Activated T-helper 1 cell treated with Interleukin-2 at 50 U/mL for 16 hours (primary cell): ENCODE data around the gene ST6GAL1.
"Not testable (repeated sequence)": the region's sequence is repeated elsewhere in the genome, so short reads cannot be mapped to it uniquely, and the experiment has no call there.

Source experiments
- DNase-seq: peaks from one replicate; pipeline ENCODE4 v3.0.0-alpha.2; 2020; ENCODE audit warnings: low read depth

Gene ST6GAL1

GRCh38 chr3:186971106-186971505, 40.8 kb downstream of the ST6GAL1 start:
- DNase-seq = not testable (repeated sequence)

- no peak for DNase-seq
Observed at GRCh38 chr3:186971578-186971977, 41.3 kb downstream of the ST6GAL1 start.

GRCh38 chr3:186973702-186974101, 43.4 kb downstream of the ST6GAL1 start:
- no peak for DNase-seq

GRCh38 chr3:186974824-186975313, 44.5 kb downstream of the ST6GAL1 start:
- no peak for DNase-seq

- no peak for DNase-seq
Observed at GRCh38 chr3:186975726-186976125, 45.4 kb downstream of the ST6GAL1 start.

- DNase-seq = no peak
Observed at GRCh38 chr3:186976837-186977750, 46.8 kb downstream of the ST6GAL1 start.

- DNase-seq = no peak
Observed at GRCh38 chr3:186978712-186979111, 48.4 kb downstream of the ST6GAL1 start.

- no peak for DNase-seq
Observed at GRCh38 chr3:186979852-186980251, 49.5 kb downstream of the ST6GAL1 start.

- no peak for DNase-seq
Observed at GRCh38 chr3:186980989-186981388, 50.7 kb downstream of the ST6GAL1 start.

- DNase-seq = no peak
Observed at GRCh38 chr3:186983659-186984058, 53.3 kb downstream of the ST6GAL1 start.

- no peak for DNase-seq
Observed at GRCh38 chr3:186984064-186984463, 53.7 kb downstream of the ST6GAL1 start.

- no peak for DNase-seq
Observed at GRCh38 chr3:186985661-186986364, 55.5 kb downstream of the ST6GAL1 start.

GRCh38 chr3:186986406-186986805, 56.1 kb downstream of the ST6GAL1 start:
- DNase-seq = no peak

- no peak for DNase-seq
Observed at GRCh38 chr3:186986816-186987215, 56.5 kb downstream of the ST6GAL1 start.

- DNase-seq = no peak
Observed at GRCh38 chr3:186988806-186989205, 58.5 kb downstream of the ST6GAL1 start.

GRCh38 chr3:186989429-186989828, 59.1 kb downstream of the ST6GAL1 start:
- no peak for DNase-seq

- no peak for DNase-seq
Observed at GRCh38 chr3:186990277-186990676, 60.0 kb downstream of the ST6GAL1 start.

- DNase-seq = no peak
Observed at GRCh38 chr3:186990878-186991308, 60.6 kb downstream of the ST6GAL1 start.

GRCh38 chr3:186991470-186991869, 61.1 kb downstream of the ST6GAL1 start:
- DNase-seq = no peak

GRCh38 chr3:186992096-186992495, 61.8 kb downstream of the ST6GAL1 start:
- DNase-seq = not testable (repeated sequence)

- no peak for DNase-seq
Observed at GRCh38 chr3:186993210-186993782, 63.0 kb downstream of the ST6GAL1 start.
